ENCODE results near the gene MEPE.

DNA sequence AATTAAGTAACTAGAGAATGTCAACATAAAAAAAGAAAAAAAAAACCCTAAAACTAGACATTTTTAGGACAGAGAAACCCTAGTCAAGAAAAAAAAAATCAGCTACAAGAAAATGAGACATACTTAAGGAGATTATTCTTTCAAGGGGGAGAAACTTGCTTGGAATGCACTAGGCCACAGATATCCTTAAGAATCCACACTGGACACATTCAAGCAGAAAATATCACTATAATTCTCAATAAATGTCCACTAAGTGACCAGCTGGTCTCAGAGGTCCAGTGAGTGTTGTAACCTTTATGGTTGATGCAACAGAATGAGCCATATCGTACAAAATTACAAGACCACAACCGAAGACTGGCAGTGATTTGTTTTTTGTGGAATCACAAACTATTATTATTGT lies 49.0 kb upstream of the MEPE start:
- TF ChIP-seq, protein P1, sequence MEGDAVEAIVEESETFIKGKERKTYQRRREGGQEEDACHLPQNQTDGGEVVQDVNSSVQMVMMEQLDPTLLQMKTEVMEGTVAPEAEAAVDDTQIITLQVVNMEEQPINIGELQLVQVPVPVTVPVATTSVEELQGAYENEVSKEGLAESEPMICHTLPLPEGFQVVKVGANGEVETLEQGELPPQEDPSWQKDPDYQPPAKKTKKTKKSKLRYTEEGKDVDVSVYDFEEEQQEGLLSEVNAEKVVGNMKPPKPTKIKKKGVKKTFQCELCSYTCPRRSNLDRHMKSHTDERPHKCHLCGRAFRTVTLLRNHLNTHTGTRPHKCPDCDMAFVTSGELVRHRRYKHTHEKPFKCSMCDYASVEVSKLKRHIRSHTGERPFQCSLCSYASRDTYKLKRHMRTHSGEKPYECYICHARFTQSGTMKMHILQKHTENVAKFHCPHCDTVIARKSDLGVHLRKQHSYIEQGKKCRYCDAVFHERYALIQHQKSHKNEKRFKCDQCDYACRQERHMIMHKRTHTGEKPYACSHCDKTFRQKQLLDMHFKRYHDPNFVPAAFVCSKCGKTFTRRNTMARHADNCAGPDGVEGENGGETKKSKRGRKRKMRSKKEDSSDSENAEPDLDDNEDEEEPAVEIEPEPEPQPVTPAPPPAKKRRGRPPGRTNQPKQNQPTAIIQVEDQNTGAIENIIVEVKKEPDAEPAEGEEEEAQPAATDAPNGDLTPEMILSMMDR (IDR thresholded peaks at IDR 0.05) = no peak
- TF ChIP-seq POLR2AphosphoS5 (IDR thresholded peaks at IDR 0.05) (no peak), POLR2A (IDR thresholded peaks at IDR 0.05) (no peak)

Data from prostate gland (tissue), 2 donors.